ENCODE measurements around the gene ZNF446. TPM values are rescaled to one million over a fixed set of nuclear protein-coding genes. Genes with fewer than 3 reads are reported as not detected.

Gene ZNF446
- total and polyA plus RNA-seq, 9 of the 15 experiments (the other 6 are each of a cell fraction or from before 2014, with no cell fraction given): 0.07 to 4.8 (median 1.2) TPM

GRCh38 chr19:58491393-58491792 is 15.2 kb downstream of the ZNF446 start:
- TSS peak; percentile 15 for BruUV-seq (replicated peaks)
- Histone ChIP-seq H3K4me2 (ENCODE audit: insufficient read depth, low read length) (no peak overlapping the region), H3K27ac (ENCODE audit: extremely low read depth, low read depth, low read length) (no peak overlapping the region), H3K79me2 (ENCODE audit: control insufficient read depth, insufficient read depth, low read length) (peaks cover 47% of the 10 kb centered on the region), H2AFZ (ENCODE audit: low read depth, low read length) (no peak overlapping the region), H3K36me3 (ENCODE audit: control insufficient read depth, insufficient read depth, low read length) (peaks cover 19% of the 10 kb centered on the region; the same call in 2 of the 3 replicates), H3K9ac (ENCODE audit: insufficient read depth in 1 of 2, low read depth in 2 of 2, low read length in 2 of 2) (no peak overlapping the region), H3K4me3 (no peak overlapping the region), H4K20me1 (replicated peaks; ENCODE audit: control insufficient read depth, insufficient read depth, low read length) (no peaks in the 10 kb centered on the region), H3K4me1 (replicated peaks in 1 of 2; ENCODE audit: control insufficient read depth in 2 of 2, insufficient read depth in 2 of 2, low read length in 2 of 2) (peaks cover 14 to 20% of the 10 kb centered on the region in 2 experiments; a peak in 4 of 5 replicates), H3K9me3 (replicated peaks; ENCODE audit: control insufficient read depth, insufficient read depth, low read depth, low read length) (no peaks in the 10 kb centered on the region), H3K27me3 (ENCODE audit: control insufficient read depth in 2 of 2, insufficient read depth in 2 of 2, low read length in 2 of 2) (no peaks in the 10 kb centered on the region), H3K9me1 (ENCODE audit: control insufficient read depth, insufficient read depth, low read length) (no peaks in the 10 kb centered on the region)
- ChIA-PET CTCF (ENCODE audit: low intra/inter-chr PET ratio) (no interaction called here), POLR2A (interaction anchor here (0.6 kb wide), 1 partner anchor 13 kb away, joined by 4 read pairs; no protein-coding TSS in a partner anchor)
- in situ Hi-C loops (cut with MboI) (no loop called here), intact Hi-C loops (cut with micrococcal nuclease) (no loop called here)
- FAIRE-seq: no peak
- no peak for ATAC-seq
- DNase-seq (ENCODE audit: extremely low read depth in 1 of 4, low spot score in 3 of 4): no peak
- WGBS (ENCODE audit: insufficient coverage, low coverage, missing lambda C conversion rate): 88% methylated on average over 5 of the region's 5 CpGs
- TF ChIP-seq RFX5 (IDR thresholded peaks at IDR 0.05; ENCODE audit: low read depth, low read length) (no peak), KLF13 (tag; IDR thresholded peaks at IDR 0.05; ENCODE audit: borderline replicate concordance, low read depth) (no peak), EGR1 (conservative IDR thresholded peaks at IDR 0.05) (no peak), CSDE1 (IDR thresholded peaks at IDR 0.05) (no peak), ZBTB34 (CRISPR knock-in tag; IDR thresholded peaks at IDR 0.05) (no peak), SMC3 (conservative IDR thresholded peaks at IDR 0.05; ENCODE audit: insufficient read depth, low read depth, low read length) (no peak), CUX1 (CRISPR knock-in tag; IDR thresholded peaks at IDR 0.05) (no peak), ATF7 (IDR thresholded peaks at IDR 0.05) (no peak), MXD1 (CRISPR knock-in tag; IDR thresholded peaks at IDR 0.05; ENCODE audit: borderline replicate concordance, poor library complexity, severe bottlenecking) (no peak), ZNF592 (IDR thresholded peaks at IDR 0.05) (no peak), RBFOX2 (IDR thresholded peaks at IDR 0.05; ENCODE audit: low read depth, low read length) (no peak), TAL1 (IDR thresholded peaks at IDR 0.05) (no peak)
